Posterior cingulate gyrus (tissue), 11 donors: ENCODE data around the gene C9orf50.
"Not testable (repeated sequence)": the region's sequence is repeated elsewhere in the genome, so short reads cannot be mapped to it uniquely, and the experiment has no call there.

ENCODE experiments used
- DNase-seq, 10 donors: peaks; one replicate each; pipeline versions ENCODE4 v3.0.0 to v3.0.0-alpha.2; 2020 to 2021; ENCODE audit warnings: mixed read lengths in 3 of 10
- intact Hi-C: fragments of 100-400 bp; cut with DNase I; formaldehyde crosslinking; loops from one replicate; pipeline ENCODE4 v1.15.1; 2023

C9orf50 gene

DNA sequence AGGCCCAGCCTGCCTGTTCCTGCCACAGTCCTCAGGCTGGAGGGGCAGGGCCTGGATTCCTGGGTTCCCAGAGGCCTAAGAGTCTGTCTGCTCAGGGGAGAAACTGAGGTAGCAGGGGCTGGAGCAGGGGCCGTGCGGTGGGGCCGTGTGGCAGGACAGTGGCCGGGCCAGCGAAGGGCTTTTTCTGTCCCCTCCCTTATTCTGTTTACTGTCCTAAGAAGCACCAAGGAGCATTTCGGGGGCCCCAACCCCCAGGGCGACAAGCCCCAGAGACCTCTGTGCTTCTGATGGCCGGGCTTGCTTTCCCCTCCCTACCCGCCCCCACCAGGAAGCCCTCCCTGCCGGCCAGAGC is 27.8 kb upstream of the C9orf50 start:
- no peak for DNase-seq
- intact Hi-C loops = no loop called here

DNA sequence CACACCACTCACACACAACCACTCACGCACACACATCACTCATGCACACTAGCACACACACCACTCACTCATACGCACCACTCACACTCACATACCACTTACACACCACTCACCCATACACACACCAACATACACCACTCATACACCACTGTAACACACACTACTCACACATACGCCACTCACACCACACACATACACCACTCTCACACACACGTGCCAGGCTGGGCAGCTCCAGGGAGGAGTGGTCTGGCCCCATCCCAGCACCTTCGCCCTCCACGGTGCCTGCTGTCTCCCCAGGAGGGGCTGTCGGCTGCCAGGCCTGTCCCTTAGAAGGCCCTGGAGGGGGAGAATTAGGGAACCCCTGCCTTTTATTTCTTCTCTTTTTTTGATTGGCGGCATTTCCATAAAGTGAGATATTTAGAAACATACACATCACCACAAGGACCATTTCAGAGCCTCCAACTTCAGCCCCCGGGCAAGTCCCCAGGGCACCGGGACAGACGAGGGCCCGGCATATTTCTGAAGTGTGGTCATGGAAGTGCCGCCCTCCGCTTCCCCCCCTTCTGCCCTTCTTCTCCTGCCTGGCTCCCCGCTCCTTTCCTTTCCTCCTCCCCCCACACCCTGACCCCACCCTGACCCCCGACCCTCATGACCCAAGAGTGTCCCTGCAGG is 27.3 kb upstream of the C9orf50 start:
- DNase-seq = no peak
- intact Hi-C loops = no loop called here

GRCh38 chr9:129647635-129648034 is 26.7 kb upstream of the C9orf50 start:
- no peak for DNase-seq
- intact Hi-C loops = no loop called here

GRCh38 chr9:129646654-129647053 is 25.8 kb upstream of the C9orf50 start:
- intact Hi-C loops = no loop called here
- DNase-seq = no peak

DNA sequence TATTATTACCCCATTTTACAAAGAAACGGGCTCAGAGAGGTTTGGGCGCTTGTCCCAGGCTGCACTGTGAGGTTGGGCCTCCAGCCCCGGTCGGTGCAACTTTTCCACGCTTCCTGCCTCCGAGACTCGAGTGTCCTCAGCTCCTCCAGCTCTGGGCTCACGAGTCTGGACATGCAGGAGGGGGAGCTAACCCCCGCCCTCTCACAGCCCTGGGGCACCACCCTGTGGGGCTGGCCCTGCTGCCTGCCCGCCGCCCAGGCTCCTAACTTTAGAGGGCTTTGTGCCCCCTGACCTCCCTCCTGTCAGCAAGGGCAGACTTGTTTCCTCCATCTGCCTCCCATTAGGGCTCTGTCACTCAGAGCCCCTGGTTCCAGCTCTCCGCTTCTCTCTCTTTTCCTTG is 25.4 kb upstream of the C9orf50 start:
- DNase-seq = peak in 1 of 10 donors; percentile 73
- intact Hi-C loops = no loop called here

GRCh38 chr9:129644902-129645301 is 24.0 kb upstream of the C9orf50 start:
- intact Hi-C loops = loop anchor here (5.0 kb wide), 1 partner anchor 137 kb away; no protein-coding TSS in a partner anchor
- DNase-seq = no peak

GRCh38 chr9:129644365-129644764 is 23.5 kb upstream of the C9orf50 start:
- intact Hi-C loops = loop anchor here (5.0 kb wide), 1 partner anchor 138 kb away; no protein-coding TSS in a partner anchor
- DNase-seq = no peak

GRCh38 chr9:129643706-129644105 is 22.8 kb upstream of the C9orf50 start:
- no peak for DNase-seq
- intact Hi-C loops = loop anchor here (5.0 kb wide), 1 partner anchor 139 kb away; no protein-coding TSS in a partner anchor

- intact Hi-C loops = loop anchor here (5.0 kb wide), 1 partner anchor 140 kb away; no protein-coding TSS in a partner anchor
- peak; percentile 90 to 99 (median 95) for DNase-seq
Measured at GRCh38 chr9:129641750-129642585, 21.1 kb upstream of the C9orf50 start, which contains the start of gene ASB6. ASB6 (minus strand) TSS chr9:129642151; CDS start chr9:129641999, 152 bp downstream.

DNA sequence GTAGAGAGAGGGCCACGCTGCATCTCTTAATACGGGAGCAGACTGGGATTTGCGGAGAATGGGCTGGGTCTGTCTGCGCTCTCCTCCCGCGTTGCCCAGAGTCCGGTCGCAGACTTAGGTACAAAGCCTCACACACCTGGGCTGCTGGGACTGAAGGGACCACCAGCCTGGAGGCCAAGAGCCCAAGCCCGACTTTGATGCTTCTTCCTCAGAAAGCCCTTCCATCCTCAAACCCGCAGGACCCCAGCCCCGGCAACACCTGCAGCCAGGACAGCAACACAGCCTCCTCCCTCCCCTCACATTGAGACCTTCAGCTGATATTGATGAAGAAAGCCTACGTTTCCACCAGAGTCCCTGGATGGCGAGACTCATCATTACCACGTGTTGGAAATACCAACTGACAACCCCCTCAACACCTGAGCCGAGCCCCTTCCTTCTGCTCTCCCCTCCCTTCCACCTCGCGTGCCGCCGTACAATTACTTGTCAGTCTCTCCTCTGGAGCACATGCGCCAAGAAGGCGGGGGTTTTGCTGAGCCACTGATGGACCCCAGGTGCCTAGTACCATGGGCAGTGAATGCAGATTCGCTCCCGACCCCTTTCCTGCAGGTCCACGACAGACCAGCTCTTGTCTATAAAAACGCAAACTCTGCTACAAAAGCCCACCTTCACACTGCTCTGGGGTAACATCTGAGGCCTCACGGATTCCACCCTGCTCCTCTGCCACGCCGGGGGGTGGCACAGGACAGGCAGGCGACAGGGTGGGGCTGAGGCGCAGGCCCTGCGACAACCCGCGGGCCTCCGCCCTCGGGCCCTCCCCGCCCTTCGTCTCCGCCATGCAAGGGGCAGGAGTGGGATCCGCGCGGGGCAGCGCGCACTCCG is 20.2 kb upstream of the C9orf50 start:
- intact Hi-C loops = loop anchor here (5.0 kb wide), 1 partner anchor 141 kb away; no protein-coding TSS in a partner anchor
- peak in 1 of 10 donors; percentile 57 for DNase-seq

DNA sequence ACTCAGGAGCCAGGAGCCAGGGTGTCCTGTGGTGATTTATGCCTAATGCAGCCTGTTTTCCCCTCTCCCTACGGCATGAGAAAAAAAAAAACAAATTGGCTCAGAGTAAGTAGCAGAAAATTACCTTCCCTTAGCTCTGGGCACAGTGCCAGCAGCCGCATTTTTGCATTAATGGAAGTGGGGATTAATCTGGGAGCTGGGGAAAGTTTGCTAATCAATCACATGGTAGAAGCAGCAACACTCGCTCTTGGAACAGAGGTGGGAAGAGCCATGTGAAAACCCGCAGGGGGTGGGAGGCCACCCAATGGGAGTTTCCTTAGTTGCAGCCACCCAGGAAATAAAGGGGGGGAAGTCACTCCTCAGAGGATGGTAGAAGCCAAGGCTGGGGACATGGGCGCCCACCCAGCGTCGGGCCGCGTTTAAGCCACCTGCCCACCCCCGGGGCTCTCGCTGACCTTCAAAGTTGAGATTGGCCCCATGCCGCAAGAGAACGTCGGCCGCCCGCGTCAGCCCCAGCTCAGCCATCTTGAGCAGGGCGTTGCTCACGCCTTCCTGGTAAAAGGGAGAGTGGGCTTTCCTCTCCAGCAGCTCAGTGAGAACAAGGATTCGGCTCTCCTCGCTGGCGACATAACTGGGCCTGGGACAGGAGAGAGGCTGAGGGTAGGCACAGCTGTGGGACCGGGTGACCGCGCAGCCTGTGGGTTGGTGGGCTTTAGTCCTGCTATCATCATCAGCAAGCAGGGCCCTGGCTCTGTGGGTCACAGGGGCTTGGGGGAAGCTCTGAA is 19.4 kb upstream of the C9orf50 start:
- peak in 1 of 10 donors; percentile 88 for DNase-seq
- intact Hi-C loops = loop anchor here (5.0 kb wide), 1 partner anchor 142 kb away; no protein-coding TSS in a partner anchor

DNA sequence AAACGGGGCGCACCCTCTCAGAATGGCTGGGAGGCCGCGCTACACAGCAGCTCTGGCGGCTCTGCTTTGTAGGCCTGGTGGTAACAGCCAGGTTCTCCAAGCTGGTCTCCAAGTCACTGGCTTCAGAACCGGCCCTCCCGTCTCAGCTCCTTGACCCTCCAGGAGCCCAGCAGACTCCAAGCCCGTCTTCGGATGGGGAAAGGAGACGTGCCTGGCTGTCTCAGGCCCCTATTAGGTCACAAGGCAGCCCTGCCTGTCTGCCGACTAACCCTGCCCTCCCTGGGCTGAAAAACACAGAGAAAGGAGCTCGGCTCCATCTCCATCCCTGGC is 18.8 kb upstream of the C9orf50 start:
- peak in 1 of 10 donors; percentile 79 for DNase-seq

GRCh38 chr9:129639034-129639630 is 18.2 kb upstream of the C9orf50 start:
- intact Hi-C loops = no loop called here
- peak in 1 of 10 donors; percentile 78 for DNase-seq

More for the DNA sequence above, 18.8 kb upstream of the C9orf50 start:
- intact Hi-C loops = loop anchor here (5.0 kb wide), 1 partner anchor 143 kb away; no protein-coding TSS in a partner anchor

DNA sequence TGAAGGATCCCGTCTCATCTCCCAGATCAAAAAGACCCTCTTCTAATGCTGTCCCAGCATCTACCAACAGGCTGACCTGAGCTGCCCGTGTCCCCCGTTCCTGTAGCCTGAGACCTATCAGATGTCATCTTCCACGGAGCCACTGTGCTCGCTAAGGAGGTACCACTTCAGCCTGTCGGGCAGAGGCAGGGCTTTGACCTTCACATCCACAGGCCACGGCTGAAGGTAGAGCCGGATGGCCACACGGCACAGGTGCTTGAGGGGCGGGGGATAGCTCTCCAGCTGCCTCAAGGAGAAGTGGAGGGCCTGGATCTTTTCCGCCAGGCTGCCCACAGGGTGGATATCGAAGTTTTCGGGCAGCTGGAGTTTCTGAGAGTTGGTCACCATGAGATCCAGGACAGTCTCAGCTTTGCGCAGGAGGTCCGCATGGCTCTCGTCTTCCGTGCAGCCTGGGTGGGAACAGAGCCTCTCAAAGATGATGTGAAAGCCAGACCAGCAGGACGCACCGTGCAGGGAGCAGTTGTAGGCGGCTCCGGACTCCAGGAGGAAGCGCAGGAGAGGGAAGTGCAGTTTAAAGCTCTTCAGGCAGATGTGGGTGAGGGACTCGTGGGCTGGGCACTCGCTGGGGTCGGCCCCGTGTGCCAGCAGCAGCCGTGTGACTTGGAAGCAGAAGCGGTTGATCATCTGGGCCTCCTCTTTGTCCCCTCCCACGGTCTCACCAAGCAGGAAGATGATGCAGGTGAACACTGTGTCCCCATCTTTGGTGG is 17.0 kb upstream of the C9orf50 start:
- intact Hi-C loops = no loop called here
- peak in 1 of 10 donors; percentile 81 for DNase-seq

- DNase-seq = peak in 1 of 10 donors; percentile 67
- intact Hi-C loops = no loop called here
Measured at GRCh38 chr9:129637102-129637501, 16.2 kb upstream of the C9orf50 start.

DNA sequence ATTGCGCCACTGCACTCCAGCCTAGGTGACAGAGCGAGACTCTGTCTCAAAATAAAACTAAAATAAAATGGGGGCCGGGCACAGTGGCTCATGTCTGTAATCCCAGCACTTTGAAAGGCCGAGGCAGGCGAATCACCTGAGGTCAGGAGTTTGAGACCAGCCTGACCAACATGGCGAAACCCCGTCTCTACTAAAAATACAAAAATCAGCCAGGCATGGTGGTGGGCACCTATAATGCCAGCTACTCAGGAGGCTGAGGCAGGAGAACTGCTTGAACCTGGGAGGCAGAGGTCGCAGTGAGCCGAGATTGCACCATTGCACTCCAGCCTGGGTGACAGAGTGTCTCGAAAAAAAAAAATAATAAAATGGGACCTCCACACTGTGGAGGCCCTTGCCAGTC is 15.4 kb upstream of the C9orf50 start:
- intact Hi-C loops = not testable (repeated sequence)
- DNase-seq = peak in 1 of 10 donors; percentile 59

GRCh38 chr9:129635099-129636065 is 14.5 kb upstream of the C9orf50 start:
- DNase-seq = peak in 1 of 10 donors; percentile 75
- intact Hi-C loops = no loop called here
